Prostate gland (tissue), 2 donors: ENCODE data around the gene PTPRC.

ENCODE experiments used
- POLR2A ChIP-seq: fragments of 450-650 bp; IDR thresholded peaks from one replicate; pipeline ENCODE4 v1.6.1; 2016; ENCODE audit warnings: antibody characterized with exemption, mild to moderate bottlenecking
- POLR2AphosphoS5 ChIP-seq: sonication (generic); formaldehyde crosslinking; IDR thresholded peaks from one replicate; pipeline ENCODE4 v1.6.1; 2017; ENCODE audit warnings: antibody characterized with exemption
- TF ChIP-seq, protein P1 (sequence below), 4 experiments: fragments of 200-600 bp in 2 of 4; fragments of 450-650 bp in 2 of 4; sonication (generic) in 2 of 4; IDR thresholded peaks; 1 replicate in 3 of 4; 2 replicates in 1 of 4; pipeline ENCODE4 v1.5.1; 2016 to 2019; ENCODE audit warnings: antibody characterized with exemption in 4 of 4, mild to moderate bottlenecking in 2 of 4, moderate library complexity in 2 of 4

DNA sequence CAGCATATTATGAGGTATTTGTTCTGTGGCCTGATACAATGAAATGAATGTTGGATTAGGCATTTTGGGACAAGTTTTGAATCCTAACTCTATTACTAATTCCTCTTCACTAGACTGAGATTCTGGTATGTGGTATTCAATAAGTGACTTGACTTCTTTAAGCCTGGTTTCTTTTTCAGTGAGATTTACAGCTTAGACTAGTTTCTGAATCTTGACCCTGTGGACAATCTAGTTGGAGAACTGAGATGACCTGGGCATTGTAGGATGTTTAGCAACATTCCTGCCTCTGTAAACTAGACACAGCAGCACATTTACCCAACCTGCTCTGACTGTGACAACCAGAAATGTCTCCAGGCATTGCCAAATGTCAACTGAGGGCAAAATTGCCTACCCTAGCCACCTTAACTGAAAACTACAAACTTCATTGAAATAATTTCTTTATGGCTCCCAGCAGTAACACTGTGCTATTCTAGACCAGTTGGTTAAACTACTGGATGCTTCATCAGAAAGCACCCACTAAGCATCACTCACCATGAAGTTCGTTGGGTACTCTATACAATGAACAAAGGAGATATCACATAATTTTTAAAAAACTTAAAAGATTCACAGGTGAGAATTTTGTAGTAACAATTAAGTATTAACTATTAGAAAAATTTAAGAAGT, 16.8 kb downstream of the PTPRC start:
- TF ChIP-seq, protein P1, sequence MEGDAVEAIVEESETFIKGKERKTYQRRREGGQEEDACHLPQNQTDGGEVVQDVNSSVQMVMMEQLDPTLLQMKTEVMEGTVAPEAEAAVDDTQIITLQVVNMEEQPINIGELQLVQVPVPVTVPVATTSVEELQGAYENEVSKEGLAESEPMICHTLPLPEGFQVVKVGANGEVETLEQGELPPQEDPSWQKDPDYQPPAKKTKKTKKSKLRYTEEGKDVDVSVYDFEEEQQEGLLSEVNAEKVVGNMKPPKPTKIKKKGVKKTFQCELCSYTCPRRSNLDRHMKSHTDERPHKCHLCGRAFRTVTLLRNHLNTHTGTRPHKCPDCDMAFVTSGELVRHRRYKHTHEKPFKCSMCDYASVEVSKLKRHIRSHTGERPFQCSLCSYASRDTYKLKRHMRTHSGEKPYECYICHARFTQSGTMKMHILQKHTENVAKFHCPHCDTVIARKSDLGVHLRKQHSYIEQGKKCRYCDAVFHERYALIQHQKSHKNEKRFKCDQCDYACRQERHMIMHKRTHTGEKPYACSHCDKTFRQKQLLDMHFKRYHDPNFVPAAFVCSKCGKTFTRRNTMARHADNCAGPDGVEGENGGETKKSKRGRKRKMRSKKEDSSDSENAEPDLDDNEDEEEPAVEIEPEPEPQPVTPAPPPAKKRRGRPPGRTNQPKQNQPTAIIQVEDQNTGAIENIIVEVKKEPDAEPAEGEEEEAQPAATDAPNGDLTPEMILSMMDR (IDR thresholded peaks at IDR 0.05) = no peak
- TF ChIP-seq POLR2A (no peak), POLR2AphosphoS5 (no peak)
